ENCODE results near the gene EP400.
A peak's percentile ranks its signal among the peaks of the same experiment; 100 is the strongest.

EP400 gene

DNA sequence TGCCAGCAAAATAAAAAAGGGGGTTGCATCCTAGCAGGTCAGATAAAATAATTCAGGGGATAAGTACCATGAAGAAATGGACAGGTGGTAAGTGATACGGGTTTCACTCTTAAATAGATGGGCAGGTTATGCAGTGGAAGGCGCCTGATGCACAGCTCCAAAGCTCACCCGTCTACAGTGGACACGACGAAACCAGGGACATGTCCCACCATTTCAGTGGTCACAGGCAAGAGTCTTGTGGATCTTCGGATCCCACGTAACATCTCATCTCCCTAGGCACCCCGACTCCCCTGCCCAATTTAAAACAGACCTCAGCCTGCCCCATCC lies 133.8 kb downstream of the EP400 start:
- peak overlapping the region; percentile 100 for H3K4me2 ChIP-seq (ENCODE audit: low read length)
- TF ChIP-seq EZH2phosphoT487 (IDR thresholded peaks at IDR 0.05; ENCODE audit: borderline replicate concordance, low read length) (no peak), CTCF (IDR thresholded peaks at IDR 0.05; ENCODE audit: low read depth, low read length, poor library complexity, severe bottlenecking) (no peak)
- H3K9me2 ChIP-seq (replicated peaks; ENCODE audit: control insufficient read depth, low read length) = no peaks in the 10 kb centered on the region
- peak overlapping the region; percentile 93 for H3K4me3 ChIP-seq (ENCODE audit: low read length)
- H3F3A ChIP-seq (ENCODE audit: control insufficient read depth, insufficient read depth) = peaks cover 8% of the 10 kb centered on the region
- H3K9me3 ChIP-seq (ENCODE audit: control insufficient read depth, insufficient read depth, low read length) = no peaks in the 10 kb centered on the region
- H3K27ac ChIP-seq (ENCODE audit: low read depth, low read length) = peak overlapping the region; percentile 43
- peaks cover 30% of the 10 kb centered on the region for H3K4me1 ChIP-seq (ENCODE audit: control insufficient read depth, low read length)
- peaks cover 43% of the 10 kb centered on the region for H3K79me2 ChIP-seq (ENCODE audit: control insufficient read depth, low read length)
- H3K27me3 ChIP-seq (ENCODE audit: control insufficient read depth, low read length) = no peaks in the 10 kb centered on the region
- H4K20me1 ChIP-seq (ENCODE audit: control insufficient read depth, insufficient read depth, low read depth, low read length) = no peaks in the 10 kb centered on the region
- H3K36me3 ChIP-seq (ENCODE audit: control insufficient read depth, low read length) = peaks cover 21% of the 10 kb centered on the region

DNA sequence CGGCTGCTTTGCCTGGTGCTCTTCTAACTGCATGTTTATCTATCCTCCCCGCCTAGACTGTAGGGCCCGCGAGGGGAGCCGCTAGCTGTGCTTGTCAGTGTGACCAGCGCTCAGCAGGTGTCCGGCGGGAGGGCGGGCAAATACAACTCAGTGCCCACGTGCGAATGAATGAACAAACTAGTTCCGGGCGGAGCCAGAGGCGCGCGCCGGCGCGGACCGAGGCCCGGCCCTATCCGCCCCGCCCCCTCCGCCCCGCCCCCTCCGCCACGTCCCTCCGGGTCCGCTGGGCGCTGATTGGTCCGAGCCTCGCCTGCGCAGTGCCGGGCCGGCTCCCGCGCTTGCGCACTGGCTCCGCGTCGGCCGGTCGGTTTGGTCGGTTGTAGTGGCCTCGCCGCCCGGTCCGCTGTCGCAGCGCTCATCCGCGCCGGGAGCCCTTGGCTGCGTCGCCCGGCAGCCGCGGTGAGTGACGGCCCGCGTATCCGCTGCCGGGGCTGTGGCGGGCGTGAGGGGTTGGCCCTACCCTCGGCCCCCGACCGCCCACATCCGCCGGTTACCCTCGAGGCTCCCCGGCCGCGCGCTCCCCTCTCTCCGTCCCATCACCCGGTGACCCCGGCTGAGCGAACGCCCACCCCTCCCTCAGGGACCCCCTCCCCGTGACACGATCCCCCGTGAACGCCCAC lies 134.3 kb downstream of the EP400 start:
- no peaks in the 10 kb centered on the region for H4K20me1 ChIP-seq (ENCODE audit: control insufficient read depth, insufficient read depth, low read depth, low read length)
- H3K36me3 ChIP-seq (ENCODE audit: control insufficient read depth, low read length) = peaks cover 21% of the 10 kb centered on the region
- peak overlapping the region; percentile 100 for H3K4me2 ChIP-seq (ENCODE audit: low read length)
- H3K27me3 ChIP-seq (ENCODE audit: control insufficient read depth, low read length) = no peaks in the 10 kb centered on the region
- H3K4me3 ChIP-seq (ENCODE audit: low read length) = peak overlapping the region; percentile 93
- H3K79me2 ChIP-seq (ENCODE audit: control insufficient read depth, low read length) = peaks cover 47% of the 10 kb centered on the region
- H3K9me2 ChIP-seq (replicated peaks; ENCODE audit: control insufficient read depth, low read length) = no peaks in the 10 kb centered on the region
- peaks cover 30% of the 10 kb centered on the region for H3K4me1 ChIP-seq (ENCODE audit: control insufficient read depth, low read length)
- no peaks in the 10 kb centered on the region for H3K9me3 ChIP-seq (ENCODE audit: control insufficient read depth, insufficient read depth, low read length)
- no peak for TF ChIP-seq EZH2phosphoT487 (IDR thresholded peaks at IDR 0.05; ENCODE audit: borderline replicate concordance, low read length)
- no peak for TF ChIP-seq CTCF (IDR thresholded peaks at IDR 0.05; ENCODE audit: low read depth, low read length, poor library complexity, severe bottlenecking)
- peaks cover 8% of the 10 kb centered on the region for H3F3A ChIP-seq (ENCODE audit: control insufficient read depth, insufficient read depth)
- peak overlapping the region; percentile 43 for H3K27ac ChIP-seq (ENCODE audit: low read depth, low read length)

GRCh38 chr12:132084621-132085290 lies 135.0 kb downstream of the EP400 start:
- Histone ChIP-seq H3K9me2 (replicated peaks; ENCODE audit: control insufficient read depth, low read length) (no peaks in the 10 kb centered on the region), H3K4me1 (ENCODE audit: control insufficient read depth, low read length) (peaks cover 37% of the 10 kb centered on the region), H3K27ac (ENCODE audit: low read depth, low read length) (peak overlapping the region; percentile 39), H3K9me3 (ENCODE audit: control insufficient read depth, insufficient read depth, low read length) (no peaks in the 10 kb centered on the region), H3F3A (ENCODE audit: control insufficient read depth, insufficient read depth) (peaks cover 8% of the 10 kb centered on the region; the same call in 1 of the 2 replicates), H3K27me3 (ENCODE audit: control insufficient read depth, low read length) (no peaks in the 10 kb centered on the region), H3K4me2 (ENCODE audit: low read length) (peak overlapping the region; percentile 94), H4K20me1 (ENCODE audit: control insufficient read depth, insufficient read depth, low read depth, low read length) (no peaks in the 10 kb centered on the region), H3K79me2 (ENCODE audit: control insufficient read depth, low read length) (peaks cover 54% of the 10 kb centered on the region), H3K36me3 (ENCODE audit: control insufficient read depth, low read length) (peaks cover 28% of the 10 kb centered on the region), H3K4me3 (ENCODE audit: low read length) (peak overlapping the region; percentile 93)
- TF ChIP-seq CTCF (IDR thresholded peaks at IDR 0.05; ENCODE audit: low read depth, low read length, poor library complexity, severe bottlenecking) = no peak
